ENCODE data around the gene ZBTB45.

ZBTB45 gene

DNA sequence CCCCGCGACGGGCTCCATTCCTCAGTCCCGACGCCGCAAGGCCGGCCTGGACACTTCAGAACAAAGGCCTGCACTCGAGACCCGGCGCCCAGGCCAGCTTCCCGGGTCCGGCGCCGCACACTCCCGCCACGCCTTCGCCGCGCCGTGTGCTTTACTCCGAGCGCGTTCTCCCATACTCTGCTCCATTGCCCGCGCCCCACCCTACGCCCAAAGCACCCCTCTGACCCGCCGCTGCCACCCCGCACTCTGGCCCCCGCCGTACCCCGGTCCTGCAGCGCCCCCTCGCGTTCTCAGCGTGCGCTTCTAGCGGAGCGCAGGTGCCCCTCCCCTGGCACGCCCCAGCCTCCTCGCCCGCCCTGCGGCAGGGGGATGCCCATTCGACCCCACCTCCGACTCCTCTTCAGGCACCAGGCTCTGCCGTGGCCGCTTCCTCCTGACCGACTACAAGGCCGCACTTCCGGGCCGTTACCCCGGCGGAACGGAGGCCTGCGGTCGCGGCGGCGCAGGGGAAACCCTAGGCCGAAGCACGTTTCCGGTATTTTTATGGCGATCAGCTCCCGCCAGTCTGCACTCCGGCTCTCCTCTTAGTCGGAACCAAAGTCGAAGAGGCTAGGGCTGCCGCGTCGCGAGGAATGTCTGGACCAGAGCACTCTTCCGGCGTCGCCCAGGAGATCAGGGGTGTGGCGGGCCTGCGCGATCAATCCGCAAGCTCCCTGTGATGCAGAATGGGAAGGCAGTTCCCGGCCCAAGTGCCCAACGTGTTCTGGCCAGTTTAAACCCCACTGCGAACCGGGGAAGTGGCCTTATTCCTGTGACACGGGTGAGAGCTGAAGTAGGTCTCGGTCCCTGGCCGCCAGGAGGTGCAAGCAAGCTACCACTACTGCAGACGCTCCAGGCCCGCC lies at the start of gene ZBTB45:
Gene ZBTB45, minus strand, starts transcription at position 456 of the 902 bp plus-strand sequence. CDS start 2,137 bp downstream, outside the sequence.
- peak; percentile 90 to 91 for DNase-seq (ENCODE audit: low read depth in 2 of 2)

- no peak for DNase-seq (ENCODE audit: low read depth in 2 of 2)
These were observed 49.0 kb upstream of the ZBTB45 start for GRCh38 chr19:58568453-58569130.

DNA sequence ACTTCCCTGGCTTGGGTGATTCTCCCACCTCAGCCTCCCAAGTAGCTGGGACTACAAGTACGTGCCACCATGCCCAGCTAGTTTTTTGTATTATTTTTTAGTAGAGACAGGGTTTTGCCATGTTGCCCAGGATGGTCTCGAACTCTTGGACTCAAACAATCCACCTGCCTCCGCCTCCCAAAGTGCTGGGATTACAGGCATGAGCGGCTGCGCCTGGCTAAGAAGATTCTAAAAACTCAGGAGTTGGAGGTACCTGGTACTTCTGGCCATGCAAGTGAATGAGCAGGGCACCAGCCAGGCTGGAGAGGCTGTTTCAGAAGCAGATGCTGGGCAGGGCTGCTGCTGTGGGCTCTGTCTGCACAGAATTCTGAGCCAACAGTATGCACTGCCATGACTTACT lies 47.4 kb upstream of the ZBTB45 start:
- no peak for DNase-seq (ENCODE audit: low read depth in 2 of 2)

GRCh38 chr19:58563823-58564222 lies 44.2 kb upstream of the ZBTB45 start:
- no peak for DNase-seq (ENCODE audit: low read depth in 2 of 2)

- no peak for DNase-seq (ENCODE audit: low read depth in 2 of 2)
These were observed 43.5 kb upstream of the ZBTB45 start for GRCh38 chr19:58563034-58563573.

DNA sequence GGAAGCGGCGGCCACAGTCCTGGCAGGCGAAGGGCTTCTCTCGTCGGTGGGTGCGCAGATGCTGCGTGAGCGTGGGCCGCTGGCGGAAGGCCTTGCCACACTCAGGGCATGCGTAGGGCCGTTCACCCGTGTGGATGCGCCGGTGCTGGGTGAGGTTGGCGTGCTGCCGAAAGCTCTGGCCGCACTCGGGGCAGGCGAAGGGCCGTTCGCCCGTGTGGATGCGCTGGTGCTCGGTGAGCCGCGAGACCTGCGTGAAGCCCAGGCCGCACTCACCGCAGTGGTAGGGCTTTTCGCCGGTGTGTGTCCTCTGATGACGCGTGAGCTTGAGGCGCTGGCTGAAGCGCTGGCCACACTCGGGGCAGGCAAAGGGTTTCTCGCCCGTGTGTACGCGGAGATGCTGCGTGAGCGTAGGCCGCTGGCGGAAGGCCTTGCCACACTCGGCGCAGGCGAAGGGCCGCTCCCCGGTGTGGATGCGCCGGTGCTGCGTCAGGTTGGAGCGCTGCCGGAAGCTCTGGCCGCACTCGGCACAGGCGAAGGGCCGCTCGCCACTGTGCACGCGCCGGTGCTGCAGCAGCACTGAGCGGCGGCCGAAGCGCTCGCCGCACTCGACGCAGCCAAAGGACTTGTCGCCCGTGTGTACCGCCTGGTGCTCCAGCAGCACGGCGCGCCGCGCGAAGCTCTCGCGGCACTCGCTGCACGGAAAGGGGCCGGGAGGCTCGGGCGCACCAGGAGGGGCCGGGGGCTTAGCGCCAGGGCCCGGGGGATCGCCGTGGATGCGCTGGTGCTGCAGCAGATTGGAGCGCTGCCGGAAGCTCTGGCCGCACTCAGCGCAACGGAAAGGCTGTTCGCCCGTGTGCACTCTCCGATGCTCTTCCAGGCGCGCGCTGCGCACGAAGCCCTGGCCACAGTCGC lies 42.8 kb upstream of the ZBTB45 start:
- DNase-seq (ENCODE audit: low read depth in 2 of 2), result no peak

DNA sequence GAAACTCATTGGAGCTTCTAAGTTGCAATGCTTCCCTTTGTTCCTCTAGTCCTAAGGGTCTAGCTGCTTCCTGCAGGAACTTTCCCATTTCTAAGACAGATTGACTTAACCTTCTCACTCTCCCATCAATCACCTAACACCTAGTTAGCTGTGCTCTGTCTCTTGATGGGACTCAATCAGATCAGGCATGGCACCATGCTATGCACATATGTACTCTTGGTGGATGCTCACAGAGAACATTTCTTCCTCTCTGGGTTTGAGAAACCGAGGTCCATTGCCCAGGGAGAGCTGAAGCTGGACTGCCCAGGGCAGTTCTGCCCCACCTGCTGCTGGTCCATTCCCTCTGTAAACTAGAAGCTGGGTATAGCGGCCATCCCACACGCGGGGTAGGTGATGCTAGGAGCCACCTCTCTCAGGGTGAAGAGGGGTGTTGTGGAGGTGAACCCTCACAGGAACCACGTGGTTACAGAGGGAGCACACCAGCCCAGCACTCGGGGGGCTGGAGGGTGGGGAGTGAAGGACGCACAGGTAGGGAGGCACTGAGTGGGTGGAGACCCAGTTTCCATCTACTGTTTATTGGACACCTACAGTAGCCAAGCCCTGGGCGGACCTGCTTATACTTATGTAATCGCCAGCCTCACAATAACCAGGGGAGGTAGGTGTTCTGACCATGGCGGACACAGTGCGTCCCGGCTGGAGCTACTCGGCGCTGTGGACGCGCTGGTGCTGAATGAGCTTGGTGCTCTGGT lies 41.9 kb upstream of the ZBTB45 start:
- DNase-seq (ENCODE audit: low read depth in 2 of 2), result no peak

GRCh38 chr19:58560921-58561320 lies 41.3 kb upstream of the ZBTB45 start:
- no peak for DNase-seq (ENCODE audit: low read depth in 2 of 2)

DNA sequence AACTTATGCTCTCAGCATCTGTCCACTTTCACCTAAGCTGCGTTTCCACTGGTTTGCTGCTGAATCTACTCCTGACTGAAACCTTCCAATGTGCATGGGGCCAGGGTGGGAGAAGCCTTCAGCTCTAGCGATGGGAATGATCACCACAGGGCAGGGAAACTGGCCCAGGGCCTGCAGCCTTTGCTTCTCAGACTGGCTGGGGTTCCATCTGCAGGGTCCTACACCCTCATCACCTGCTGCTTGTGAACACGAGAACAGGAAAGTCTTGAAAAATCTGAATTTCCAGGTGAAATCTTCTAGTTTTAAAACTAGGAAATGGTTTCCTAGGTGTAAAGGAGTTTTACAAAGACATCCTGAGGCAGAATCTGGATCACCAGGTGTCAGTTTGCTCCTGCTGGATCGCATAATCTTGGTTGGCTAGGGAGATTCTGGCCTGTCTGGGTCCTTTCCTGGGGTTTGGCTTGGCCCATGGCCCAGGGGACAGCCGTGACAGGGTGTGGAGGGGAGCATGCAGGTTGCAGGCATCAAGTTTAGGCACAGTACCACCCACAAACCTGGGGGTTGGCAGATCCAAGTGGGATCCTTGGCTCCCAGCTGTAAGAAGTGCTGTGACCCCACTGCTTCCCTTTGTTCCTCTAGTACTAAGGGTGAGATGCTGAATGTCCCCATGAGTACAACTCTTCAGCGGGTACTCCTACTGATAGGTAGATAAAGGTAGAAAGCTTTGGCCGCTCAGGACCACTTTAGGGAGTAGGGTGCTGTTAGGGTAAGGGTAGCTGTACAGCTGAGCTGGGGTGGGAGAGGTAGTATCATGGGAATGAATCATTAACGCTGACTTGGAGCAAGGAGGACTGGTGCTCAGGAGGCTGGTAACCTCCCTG lies 40.6 kb upstream of the ZBTB45 start:
- DNase-seq (ENCODE audit: low read depth in 2 of 2), result no peak

DNA sequence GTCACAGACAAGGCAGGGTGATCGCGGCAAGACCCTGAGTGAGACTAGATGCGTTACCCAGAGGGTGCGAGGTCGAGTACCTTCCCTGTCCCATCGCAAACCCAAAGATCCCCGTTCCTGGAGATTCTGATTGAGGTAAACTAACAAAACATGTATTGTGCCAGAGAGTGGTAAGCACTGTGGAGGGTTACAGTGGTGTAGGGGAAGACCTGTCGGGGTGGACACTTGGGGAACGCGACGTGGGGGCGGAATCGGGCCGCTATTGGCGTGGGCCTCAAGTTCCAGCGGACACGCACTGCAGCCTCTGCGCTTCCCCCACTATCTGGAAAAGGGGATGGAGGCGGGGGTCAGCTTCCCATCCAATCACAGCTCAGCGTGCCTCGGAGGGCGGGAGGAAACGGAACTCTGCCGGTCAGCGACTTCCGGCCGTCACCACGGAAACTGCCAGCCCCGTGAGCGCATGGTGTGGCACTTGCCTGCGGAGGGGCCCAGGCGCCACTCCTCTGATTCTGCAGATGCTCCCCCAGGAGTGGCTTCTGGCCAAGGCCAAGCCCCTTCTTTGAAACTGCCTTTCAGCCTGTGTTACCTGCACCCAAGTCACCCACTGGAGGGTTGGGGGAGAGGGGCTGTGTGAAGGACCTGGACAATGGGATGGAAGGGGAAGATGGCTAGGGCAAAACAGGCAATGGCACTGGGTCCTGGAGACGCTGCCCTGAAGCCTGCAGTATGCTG lies 39.8 kb upstream of the ZBTB45 start:
- DNase-seq (ENCODE audit: low read depth in 2 of 2), result peak in 1 of 2 experiments; percentile 61

GRCh38 chr19:58558623-58559274 lies 39.1 kb upstream of the ZBTB45 start:
- DNase-seq (ENCODE audit: low read depth in 2 of 2), result peak; percentile 95 to 96

- DNase-seq (ENCODE audit: low read depth in 2 of 2), result no peak
These were observed 38.5 kb upstream of the ZBTB45 start, which contains the start of gene UBE2M for GRCh38 chr19:58558066-58558622. Gene UBE2M, minus strand, starts transcription at chr19:58558611. Its CDS starts 230 bp downstream, at chr19:58558381.

DNA sequence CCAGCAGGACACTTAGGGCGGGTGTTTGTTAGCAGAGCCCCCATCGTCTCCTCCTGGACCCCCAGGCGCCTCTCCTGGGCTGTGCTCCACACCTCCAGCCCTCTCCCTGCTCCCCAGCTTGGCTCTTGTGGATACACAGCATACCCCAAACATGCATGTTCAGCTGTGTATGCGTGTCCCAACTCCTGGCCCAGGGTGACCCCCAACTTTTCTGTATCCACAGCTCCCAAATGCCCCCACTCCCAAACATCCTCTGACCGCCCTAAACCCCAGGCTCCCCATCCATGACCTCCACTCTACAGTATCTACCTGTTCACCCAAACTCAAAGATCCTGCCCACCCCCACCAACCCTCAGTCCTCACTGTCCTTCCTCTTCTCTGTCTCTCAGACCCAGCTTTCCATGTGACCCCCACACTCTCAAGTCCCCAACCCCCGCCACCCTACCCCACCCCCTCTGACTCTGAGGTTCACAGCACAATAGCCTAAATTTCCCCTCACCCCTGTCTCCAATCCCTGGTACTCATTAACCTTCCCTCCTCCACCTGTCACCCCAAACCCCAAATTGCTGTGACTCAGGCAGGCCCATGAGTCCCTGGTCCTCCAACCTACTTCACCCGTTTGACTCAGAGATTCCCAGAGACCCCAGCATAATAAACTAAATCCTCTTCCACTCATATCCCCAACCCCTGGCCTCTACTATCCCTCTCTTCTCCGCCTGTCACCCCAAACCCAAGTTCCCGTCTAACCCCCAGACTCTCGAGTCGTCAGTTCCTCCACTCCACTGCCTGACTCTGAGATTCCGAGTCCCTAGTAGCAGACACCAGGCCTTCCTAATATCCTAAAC lies 37.8 kb upstream of the ZBTB45 start:
- DNase-seq (ENCODE audit: low read depth in 2 of 2), result no peak

DNA sequence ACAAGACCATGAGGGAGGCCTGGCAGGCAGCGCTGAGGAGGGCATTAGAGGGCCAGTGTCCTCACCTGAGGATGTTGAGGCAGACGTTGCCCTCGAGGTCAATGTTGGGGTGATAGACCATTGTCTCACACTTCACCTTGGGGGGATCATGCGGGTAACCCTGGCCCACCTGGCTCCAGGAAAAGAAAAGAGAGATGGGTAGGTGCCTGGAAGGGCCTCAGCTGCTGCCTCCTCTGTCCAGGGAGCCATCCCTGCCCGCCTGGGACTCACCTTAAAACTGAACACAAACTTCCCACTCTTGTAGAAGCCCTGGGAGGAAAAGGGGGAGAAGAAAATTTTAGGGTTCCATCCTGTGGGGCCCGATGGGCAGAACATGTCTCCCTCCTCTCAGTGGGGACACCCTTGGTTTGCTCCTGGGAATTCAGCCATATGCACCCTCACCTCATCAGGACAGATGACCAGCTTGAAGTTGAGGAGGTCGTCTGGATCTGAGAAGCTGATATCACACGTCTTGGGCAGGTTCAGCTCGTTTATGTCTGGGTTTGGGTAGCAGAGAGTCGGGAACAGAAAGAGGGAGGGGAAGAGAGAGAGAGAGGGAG lies 37.1 kb upstream of the ZBTB45 start:
- no peak for DNase-seq (ENCODE audit: low read depth in 2 of 2)

- no peak for DNase-seq (ENCODE audit: low read depth in 2 of 2)
These were observed 36.5 kb upstream of the ZBTB45 start for GRCh38 chr19:58555920-58556621.

DNA sequence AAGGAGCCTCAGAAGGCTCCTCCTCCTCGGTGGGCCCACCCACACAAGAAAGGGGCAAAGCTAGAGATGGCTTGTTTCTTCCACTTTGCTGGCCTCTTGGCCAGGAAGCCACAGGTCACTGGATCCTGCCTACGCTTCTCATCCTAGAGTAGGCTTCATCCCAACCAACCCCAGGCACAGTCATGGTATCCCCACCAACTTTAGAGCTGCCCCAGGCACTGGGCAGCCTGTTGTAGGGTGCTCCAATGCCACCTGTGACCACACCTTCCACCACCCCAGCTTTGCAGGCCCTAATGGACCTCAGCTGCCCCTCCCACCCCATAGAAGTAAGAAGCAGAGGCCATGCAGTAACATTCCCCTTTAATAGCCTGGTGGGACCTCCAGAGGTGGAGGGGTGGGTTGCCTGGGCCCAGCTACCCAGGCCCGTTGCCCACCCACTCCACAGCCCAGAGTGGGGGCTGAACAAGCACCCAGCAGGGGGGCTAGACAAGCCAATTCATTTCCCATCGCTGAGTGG lies 35.8 kb upstream of the ZBTB45 start:
- no peak for DNase-seq (ENCODE audit: low read depth in 2 of 2)

Measured in fibroblast of skin of left biceps (primary cell).